Lower leg skin (tissue), 4 donors: Measurements from ENCODE around the gene TRIP10. TPM values are rescaled to one million over a fixed set of nuclear protein-coding genes. Genes with fewer than 3 reads are reported as not detected.

Source experiments
- DNase-seq, 2 donors: peaks; one replicate each; pipeline ENCODE4 v3.0.0-alpha.2; 2019; ENCODE audit warnings: low spot score in 2 of 2
- H3K4me3 ChIP-seq: fragments of 200-600 bp; sonication (generic); 2 replicates; pipeline ENCODE4 v1.5.1; 2017; ENCODE audit warnings: mild to moderate bottlenecking, low read depth; ENCODE audit not compliant: poor library complexity, severe bottlenecking
- CTCF ChIP-seq, 3 donors: fragments of 450-650 bp; IDR thresholded peaks; one replicate each; pipeline ENCODE4 v1.5.1; 2016; ENCODE audit warnings: antibody characterized with exemption in 3 of 3, mild to moderate bottlenecking in 3 of 3, moderate library complexity in 2 of 3
- POLR2A ChIP-seq, 2 donors: fragments of 450-650 bp; IDR thresholded peaks; one replicate each; pipeline ENCODE4 v1.6.1; 2016 to 2017; ENCODE audit warnings: antibody characterized with exemption in 2 of 2, mild to moderate bottlenecking in 1 of 2, moderate library complexity in 1 of 2
- WGBS, 2 donors: methylation state at CpG; one replicate each; pipeline ENCODE4 v1.1.5; 2018; 5-methylcytosine and 5-hydroxymethylcytosine counted together
- intact Hi-C: fragments of 100-400 bp; cut with DNase I; formaldehyde crosslinking; loops from one replicate; pipeline ENCODE4 v1.15.0; 2023; ENCODE audit warnings: low total_unique reads
- total RNA-seq, 4 donors: library from RNA; depleted of rRNA; stranded (reverse); fragments of >200 nt; gene quantifications; one replicate each; pipeline ENCODE4 v1.1.0, GENCODE V29; 2016

TRIP10 gene
- total RNA-seq, 4 donors from 2014 or later: 41.2 to 60.2 (median 46.5) TPM

- intact Hi-C loops: no loop called here
- TF ChIP-seq CTCF (IDR thresholded peaks at IDR 0.05): peak in 1 of 3 donors; percentile 58
- no peak for TF ChIP-seq POLR2A (IDR thresholded peaks at IDR 0.05)
- peak; percentile 83 to 98 for DNase-seq
- 9 to 16% methylated on average over 13 of the region's 13 CpGs for WGBS, 2 donors
- H3K4me3 ChIP-seq: no peak overlapping the region
Measured at GRCh38 chr19:6737873-6738786, 1.4 kb upstream of the TRIP10 start.

- no peak overlapping the region for H3K4me3 ChIP-seq
- TF ChIP-seq POLR2A (IDR thresholded peaks at IDR 0.05): no peak
- no peak for TF ChIP-seq CTCF (IDR thresholded peaks at IDR 0.05)
- WGBS, 2 donors: 5 to 9% methylated on average over 18 to 24 of the region's 24 CpGs
- DNase-seq: peak; percentile 51 to 93
- intact Hi-C loops: no loop called here
Measured at GRCh38 chr19:6738787-6739389, 592 bp upstream of the TRIP10 start.

GRCh38 chr19:6739883-6740588, 556 bp downstream of the TRIP10 start:
- TF ChIP-seq POLR2A (IDR thresholded peaks at IDR 0.05) (no peak), CTCF (IDR thresholded peaks at IDR 0.05) (no peak)
- intact Hi-C loops: no loop called here
- 1% methylated on average over 32 of the region's 34 CpGs for WGBS, 2 donors
- DNase-seq: peak; percentile 52 to 89
- peak overlapping the region; percentile 83 for H3K4me3 ChIP-seq

GRCh38 chr19:6740589-6741343, 1.3 kb downstream of the TRIP10 start:
- TF ChIP-seq POLR2A (IDR thresholded peaks at IDR 0.05) (no peak), CTCF (IDR thresholded peaks at IDR 0.05) (no peak)
- 1% methylated on average over 31 to 45 of the region's 46 CpGs for WGBS, 2 donors
- intact Hi-C loops: no loop called here
- peak; percentile 46 to 94 for DNase-seq
- H3K4me3 ChIP-seq: peak overlapping the region; percentile 83

GRCh38 chr19:6743066-6743465, 3.6 kb downstream of the TRIP10 start:
- 74 to 79% methylated on average over 7 of the region's 7 CpGs for WGBS, 2 donors
- TF ChIP-seq CTCF (IDR thresholded peaks at IDR 0.05) (no peak), POLR2A (IDR thresholded peaks at IDR 0.05) (no peak)
- no peak overlapping the region for H3K4me3 ChIP-seq
- intact Hi-C loops: no loop called here
- DNase-seq: no peak
